Stimulated activated CD4-positive, alpha-beta T cell treated with anti-CD3 and anti-CD28 coated beads, Interleukin-15, amount 100 ng/mL, for 48 hours (primary cell): ENCODE measurements around the gene DGKZ.
"Not testable (repeated sequence)": the region's sequence is repeated elsewhere in the genome, so short reads cannot be mapped to it uniquely, and the experiment has no call there.

Experiments used
- DNase-seq, 2 donors: peaks; one replicate each; pipeline ENCODE4 v3.0.0-alpha.2; 2020; ENCODE audit warnings: low read depth in 2 of 2

The DGKZ gene

DNA sequence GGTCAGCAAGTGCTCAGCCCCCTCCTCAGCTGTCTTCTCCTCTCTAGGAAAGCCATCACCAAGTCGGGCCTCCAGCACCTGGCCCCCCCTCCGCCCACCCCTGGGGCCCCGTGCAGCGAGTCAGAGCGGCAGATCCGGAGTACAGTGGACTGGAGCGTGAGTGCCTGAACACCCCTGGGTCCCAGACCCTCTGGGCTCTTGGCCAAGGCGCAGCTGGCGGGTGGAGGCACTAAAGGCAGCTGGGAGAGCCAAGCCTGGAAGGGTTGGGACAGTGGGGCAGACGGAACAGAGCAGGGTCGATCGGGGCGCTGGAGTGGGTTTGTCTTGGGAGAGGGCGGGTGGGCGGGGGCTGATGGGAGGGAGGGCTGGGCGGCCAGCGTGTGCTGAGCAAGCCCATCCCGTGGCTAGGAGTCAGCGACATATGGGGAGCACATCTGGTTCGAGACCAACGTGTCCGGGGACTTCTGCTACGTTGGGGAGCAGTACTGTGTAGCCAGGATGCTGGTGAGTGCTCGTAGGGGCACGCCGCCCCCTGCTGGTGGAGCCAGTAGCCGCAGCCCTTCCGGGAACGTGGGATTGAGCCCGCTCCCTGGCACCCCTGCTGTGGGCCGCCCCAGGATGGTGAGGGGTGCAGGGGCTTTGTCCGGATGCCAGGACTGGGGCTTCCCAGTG, 20.1 kb downstream of the DGKZ start:
- DNase-seq: peak in 1 of 2 donors; percentile 67

DNA sequence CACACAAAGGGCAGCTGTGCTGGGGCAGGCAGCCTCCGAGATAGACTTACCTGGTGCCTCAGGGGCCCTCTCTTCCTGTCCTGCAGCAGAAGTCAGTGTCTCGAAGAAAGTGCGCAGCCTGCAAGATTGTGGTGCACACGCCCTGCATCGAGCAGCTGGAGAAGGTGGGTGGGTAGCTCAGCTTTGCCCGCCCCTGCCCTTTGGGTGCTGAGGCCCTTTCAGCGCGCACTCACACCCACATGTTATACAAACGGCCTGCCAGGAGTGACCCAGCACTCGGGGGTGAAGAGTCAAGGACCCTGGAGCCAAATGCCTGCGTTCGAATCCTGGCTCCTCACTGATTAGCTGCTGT, 20.6 kb downstream of the DGKZ start:
- no peak for DNase-seq

DNA sequence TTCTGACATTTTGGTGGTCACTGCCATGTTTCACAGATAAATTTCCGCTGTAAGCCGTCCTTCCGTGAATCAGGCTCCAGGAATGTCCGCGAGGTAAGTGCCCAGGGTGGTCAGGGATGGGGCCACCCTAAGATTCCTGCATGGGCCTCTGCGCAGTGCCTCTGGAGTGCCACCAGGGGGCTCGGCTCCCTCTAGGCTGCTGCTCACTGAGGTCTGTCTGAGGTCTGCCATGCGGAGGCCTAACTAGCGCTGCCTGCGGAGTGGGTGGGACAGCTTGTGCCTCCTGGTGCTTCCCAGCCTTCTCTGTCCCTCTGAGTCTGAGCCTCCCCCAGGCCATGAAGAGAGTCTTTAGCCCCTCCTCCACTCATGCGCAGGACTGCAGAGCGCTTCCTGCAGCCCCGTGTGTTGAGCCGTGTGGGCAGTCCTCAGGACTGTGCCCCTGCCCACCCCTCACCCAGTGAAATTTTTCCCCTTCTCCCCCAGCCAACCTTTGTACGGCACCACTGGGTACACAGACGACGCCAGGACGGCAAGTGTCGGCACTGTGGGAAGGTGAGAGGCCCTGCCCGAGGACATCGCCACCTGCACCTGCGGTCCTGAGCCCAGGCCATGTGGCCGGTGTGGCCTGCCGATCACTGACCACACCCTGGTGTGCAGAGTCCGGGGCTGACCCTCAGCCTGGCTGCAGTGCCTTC, 22.3 kb downstream of the DGKZ start:
- DNase-seq: peak in 1 of 2 donors; percentile 54

GRCh38 chr11:46370253-46370652, 23.0 kb downstream of the DGKZ start:
- no peak for DNase-seq

DNA sequence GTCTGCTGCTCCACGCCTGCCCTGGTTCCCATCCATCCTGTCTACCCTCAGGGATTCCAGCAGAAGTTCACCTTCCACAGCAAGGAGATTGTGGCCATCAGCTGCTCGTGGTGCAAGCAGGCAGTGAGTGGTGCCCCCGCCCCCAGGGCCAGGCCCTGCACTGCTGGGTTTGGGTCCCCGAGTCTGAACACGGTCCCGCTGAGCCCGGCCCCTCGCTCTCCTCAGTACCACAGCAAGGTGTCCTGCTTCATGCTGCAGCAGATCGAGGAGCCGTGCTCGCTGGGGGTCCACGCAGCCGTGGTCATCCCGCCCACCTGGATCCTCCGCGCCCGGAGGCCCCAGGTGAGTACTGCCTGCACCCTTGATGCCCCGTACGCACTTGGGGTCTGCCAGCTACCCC, 24.0 kb downstream of the DGKZ start:
- not testable (repeated sequence) for DNase-seq

DNA sequence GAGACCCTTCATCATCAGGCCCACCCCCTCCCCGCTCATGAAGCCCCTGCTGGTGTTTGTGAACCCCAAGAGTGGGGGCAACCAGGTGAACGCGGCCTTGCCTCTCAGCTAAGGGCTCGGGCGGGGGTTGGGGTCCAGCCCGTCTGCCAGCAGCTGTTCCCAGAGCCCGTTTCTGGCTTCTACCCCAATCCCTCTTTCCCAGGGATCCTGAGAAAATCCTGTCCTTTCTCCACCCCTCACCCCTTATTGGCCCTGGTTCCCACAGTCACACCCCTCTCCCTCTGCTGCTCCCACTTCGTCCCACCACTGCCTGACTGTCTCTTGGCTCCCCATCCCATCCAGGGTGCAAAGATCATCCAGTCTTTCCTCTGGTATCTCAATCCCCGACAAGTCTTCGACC, 24.8 kb downstream of the DGKZ start:
- no peak for DNase-seq

GRCh38 chr11:46372501-46372900, 25.2 kb downstream of the DGKZ start:
- not testable (repeated sequence) for DNase-seq

GRCh38 chr11:46373787-46374740, 26.8 kb downstream of the DGKZ start:
- DNase-seq: no peak

DNA sequence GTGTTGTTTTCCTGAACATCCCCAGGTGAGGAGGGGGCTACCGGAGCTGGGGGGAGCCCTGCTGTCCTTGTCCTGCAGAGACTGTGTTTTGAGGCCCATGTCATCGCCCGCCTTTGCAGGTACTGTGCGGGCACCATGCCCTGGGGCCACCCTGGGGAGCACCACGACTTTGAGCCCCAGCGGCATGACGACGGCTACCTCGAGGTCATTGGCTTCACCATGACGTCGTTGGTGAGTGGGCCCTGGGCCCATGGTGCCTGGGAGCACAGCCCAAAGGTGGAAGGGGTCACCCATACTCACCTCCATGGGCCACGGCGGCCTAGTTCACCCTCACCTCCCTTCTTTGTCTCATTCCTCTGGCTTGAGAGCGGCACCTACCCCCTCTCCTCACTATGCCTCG, 27.6 kb downstream of the DGKZ start:
- no peak for DNase-seq

DNA sequence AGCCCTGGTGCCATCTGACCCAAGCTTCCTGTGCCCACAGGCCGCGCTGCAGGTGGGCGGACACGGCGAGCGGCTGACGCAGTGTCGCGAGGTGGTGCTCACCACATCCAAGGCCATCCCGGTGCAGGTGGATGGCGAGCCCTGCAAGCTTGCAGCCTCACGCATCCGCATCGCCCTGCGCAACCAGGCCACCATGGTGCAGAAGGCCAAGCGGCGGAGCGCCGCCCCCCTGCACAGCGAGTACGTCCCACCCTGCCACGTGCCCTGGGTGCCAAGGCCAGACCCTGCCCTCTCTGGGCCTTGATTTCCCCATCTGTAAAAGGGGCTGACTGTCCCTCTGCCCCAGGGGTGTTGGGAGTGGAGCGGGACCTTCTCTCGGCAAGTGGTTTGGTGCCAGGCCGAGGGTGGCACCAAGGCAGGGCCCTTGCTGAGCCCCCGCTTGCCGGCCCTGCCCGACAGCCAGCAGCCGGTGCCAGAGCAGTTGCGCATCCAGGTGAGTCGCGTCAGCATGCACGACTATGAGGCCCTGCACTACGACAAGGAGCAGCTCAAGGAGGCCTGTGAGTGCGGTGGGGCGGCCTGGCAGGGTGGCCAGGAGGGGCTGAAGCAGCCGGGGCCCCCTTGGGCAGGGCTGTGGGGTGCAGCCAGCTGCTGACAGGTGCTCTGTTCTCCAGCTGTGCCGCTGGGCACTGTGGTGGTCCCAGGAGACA, 28.3 kb downstream of the DGKZ start:
- DNase-seq: no peak

DNA sequence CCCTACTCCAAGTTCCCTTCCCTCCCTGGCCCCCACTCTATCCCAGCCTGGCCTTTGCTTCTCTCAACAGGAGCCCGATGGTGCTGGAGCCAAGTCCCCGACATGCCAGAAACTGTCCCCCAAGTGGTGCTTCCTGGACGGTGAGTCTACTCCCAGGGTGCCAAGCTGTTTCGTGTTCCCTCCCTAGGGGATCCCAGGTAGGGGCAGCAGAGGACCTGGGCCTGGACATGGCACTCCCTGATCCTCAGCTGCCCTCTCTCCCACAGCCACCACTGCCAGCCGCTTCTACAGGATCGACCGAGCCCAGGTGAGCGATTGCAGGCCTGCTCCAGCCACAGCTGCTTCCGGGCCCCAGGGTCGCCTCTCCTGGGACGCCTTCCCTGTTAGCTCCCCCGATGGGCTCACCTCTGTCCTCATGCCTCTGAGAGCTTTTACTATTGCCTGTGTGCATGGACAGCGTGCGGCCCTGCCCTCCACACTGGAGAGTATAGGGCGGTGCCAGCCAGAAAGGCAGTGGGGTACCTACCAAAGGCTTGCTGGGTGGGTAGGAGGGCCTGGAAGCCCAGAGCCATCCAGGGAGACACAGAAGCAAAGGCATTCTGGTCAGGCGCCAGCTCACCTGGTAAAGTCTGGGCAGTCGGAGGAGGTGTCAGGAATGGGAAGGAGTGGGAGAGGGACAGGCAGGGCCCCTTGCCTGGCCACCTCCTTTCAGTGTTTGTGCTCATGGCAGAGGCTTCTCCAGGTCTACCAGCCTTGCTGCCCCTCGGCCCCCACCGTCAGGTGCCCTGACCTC, 29.2 kb downstream of the DGKZ start:
- DNase-seq: no peak

DNA sequence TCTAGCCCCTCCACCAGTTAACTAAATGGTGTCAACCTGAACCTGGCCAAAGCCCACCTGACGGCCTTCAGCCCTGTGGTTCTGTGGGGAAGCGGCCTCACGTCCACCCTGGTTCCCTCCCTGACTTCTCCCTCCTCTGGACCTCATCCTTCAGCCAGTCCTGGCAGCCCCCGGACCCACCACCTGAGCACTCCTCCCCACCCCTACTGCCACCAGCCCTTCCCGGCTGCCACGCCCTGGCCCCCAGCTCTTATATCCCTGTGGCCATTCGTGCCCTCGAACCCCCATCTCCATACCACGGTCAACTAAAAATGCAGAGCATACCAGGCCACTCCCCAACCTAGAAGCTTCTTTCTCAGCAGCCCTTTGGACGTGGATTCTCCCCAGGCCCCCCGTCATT, 30.0 kb downstream of the DGKZ start:
- no peak for DNase-seq

DNA sequence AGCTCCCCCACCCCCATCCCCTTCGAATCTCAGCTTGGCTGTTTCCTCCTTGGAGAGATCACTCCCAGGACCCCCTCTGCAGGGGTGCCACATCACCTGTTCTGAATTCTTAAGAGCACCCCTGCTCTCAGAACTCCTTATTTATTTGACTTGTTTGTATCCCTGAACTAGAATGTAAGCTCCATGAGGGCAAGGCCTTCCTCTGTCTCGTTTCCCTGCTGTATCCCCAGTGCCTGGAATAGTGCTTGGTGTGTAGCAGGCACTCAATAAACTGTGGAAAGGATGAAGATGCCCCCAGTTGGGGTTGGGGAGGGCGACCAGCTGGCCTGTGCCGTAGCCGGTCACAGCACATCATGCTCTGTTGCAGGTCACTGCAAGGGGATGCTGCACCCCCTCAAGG, 30.6 kb downstream of the DGKZ start:
- DNase-seq: no peak

GRCh38 chr11:46378296-46378695, 31.0 kb downstream of the DGKZ start:
- DNase-seq: no peak

DNA sequence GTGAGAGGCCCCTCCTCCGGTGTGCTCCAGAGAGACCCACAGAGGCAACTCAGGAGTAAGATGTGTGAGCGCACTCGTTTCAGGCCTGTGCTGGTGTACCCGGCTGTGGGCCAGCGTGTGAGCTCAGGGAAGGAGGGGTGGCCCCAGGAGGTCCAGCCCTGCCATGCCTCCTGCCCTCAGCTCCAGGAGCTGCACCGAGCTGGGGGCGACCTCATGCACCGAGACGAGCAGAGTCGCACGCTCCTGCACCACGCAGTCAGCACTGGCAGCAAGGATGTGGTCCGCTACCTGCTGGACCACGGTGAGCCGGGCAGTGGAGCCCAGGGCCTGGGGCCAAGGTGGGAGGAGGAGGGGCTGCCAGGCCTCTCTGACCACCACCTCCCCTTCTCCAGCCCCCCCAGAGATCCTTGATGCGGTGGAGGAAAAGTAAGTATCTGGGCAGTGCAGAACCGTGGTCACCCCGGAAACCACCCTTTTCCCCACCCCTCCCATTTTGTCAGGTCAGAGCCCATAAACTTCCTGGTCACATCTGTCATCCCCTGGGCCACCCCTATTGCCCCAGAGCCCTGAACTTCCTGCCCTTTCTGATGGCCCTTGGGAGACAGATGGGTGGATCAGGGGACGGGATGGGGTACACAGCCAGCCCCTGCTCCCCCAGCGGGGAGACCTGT, 31.7 kb downstream of the DGKZ start:
- no peak for DNase-seq

DNA sequence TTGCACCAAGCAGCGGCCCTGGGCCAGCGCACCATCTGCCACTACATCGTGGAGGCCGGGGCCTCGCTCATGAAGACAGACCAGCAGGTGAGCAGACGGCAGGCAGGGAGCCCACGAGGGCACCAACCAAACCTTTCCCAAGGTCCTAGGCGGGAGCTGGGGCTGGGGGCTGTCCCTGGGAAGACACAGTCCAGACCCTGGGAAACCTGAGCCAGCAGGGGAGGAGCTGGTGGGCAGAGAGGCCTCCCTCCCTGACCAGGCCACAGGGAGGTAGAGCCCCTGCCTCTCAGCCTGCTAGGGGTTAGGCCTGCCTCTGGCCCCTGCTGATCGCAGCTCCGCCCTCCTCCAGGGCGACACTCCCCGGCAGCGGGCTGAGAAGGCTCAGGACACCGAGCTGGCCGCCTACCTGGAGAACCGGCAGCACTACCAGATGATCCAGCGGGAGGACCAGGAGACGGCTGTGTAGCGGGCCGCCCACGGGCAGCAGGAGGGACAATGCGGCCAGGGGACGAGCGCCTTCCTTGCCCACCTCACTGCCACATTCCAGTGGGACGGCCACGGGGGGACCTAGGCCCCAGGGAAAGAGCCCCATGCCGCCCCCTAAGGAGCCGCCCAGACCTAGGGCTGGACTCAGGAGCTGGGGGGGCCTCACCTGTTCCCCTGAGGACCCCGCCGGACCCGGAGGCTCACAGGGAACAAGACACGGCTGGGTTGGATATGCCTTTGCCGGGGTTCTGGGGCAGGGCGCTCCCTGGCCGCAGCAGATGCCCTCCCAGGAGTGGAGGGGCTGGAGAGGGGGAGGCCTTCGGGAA, 32.4 kb downstream of the DGKZ start:
- DNase-seq: not testable (repeated sequence)

DNA sequence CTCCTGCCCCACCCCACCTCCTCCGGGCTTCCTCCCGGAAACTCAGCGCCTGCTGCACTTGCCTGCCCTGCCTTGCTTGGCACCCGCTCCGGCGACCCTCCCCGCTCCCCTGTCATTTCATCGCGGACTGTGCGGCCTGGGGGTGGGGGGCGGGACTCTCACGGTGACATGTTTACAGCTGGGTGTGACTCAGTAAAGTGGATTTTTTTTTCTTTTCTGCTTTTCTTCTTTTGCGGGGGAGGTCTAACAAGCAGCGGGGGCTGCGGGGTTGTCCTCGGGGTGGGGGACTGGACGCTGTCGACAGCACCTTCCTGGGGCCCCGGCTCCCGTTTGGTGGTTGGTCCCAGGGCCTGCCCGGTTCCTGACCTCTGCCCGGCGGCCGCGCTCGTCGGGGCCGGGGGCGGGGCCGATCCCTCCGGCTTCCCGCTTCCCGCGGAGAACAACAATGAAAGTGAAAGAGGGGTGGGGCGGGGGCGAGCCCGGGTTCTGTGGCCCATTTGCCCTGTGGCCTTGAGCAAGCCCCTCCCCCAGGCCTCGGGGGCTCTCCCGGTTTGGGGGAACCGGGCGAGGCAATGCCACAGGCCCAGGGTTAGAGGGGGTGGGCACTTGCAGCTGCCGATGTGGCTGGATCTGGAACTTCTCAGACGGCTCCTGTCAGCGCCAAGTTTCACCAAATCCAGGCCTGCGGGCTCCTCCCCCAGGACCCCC, 33.2 kb downstream of the DGKZ start:
- DNase-seq: peak; percentile 44 to 68

GRCh38 chr11:46381048-46381818, 34.0 kb downstream of the DGKZ start, which contains the start of gene MDK:
TSS of gene MDK (plus strand) at chr11:46381669. CDS start at chr11:46382058, 389 bp downstream.
- DNase-seq: no peak
